IMR-90 (cell line): ENCODE data around the gene ZDHHC1. TPM values are rescaled to one million over a fixed set of nuclear protein-coding genes. Genes with fewer than 3 reads are reported as not detected.

ENCODE experiments used
- ATAC-seq: fragments of 200-7000 bp; cut with Tn5 transposase; 2 replicates; pipeline ENCODE4 v1.9.1; 2020; ENCODE audit warnings: low read depth, mild to moderate bottlenecking, moderate library complexity
- BruUV-seq: library from RNA; stranded (reverse); fragments of 400-500 nt; replicated peaks from 2 replicates; lab custom pipeline; 2021; lab: Mats Ljungman, UMichigan
- CTCF ChIA-PET: fragments of 300-600 bp; formaldehyde crosslinking; extraction: SDS; loops from one replicate; lab custom pipeline; 2021; ENCODE audit warnings: antibody characterized with exemption; lab: Yijun Ruan, JAX
- POLR2A ChIA-PET: fragments of 300-600 bp; sonication (Branson Sonifier 250); formaldehyde crosslinking; loops from one replicate; lab custom pipeline; 2022; ENCODE audit warnings: antibody characterized with exemption; ENCODE audit not compliant: unreplicated experiment; lab: Charles Lee
- DNase-seq: peaks from one replicate; pipeline ENCODE4 v3.0.0; 2013
- H2AFZ ChIP-seq: replicated peaks from 2 replicates; pipeline ENCODE3; 2013; ENCODE audit warnings: low read length, mild to moderate bottlenecking; ENCODE audit not compliant: poor library complexity
- H2AK5ac ChIP-seq: 2 replicates; pipeline ENCODE4 v1.6.1; 2013; ENCODE audit warnings: low read depth, low read length, inconsistent platforms
- H2AK9ac ChIP-seq: replicated peaks from 2 replicates; pipeline ENCODE3; 2013; ENCODE audit warnings: mild to moderate bottlenecking, low read depth, low read length, moderate library complexity; ENCODE audit not compliant: poor library complexity
- H2BK120ac ChIP-seq: 2 replicates; pipeline ENCODE4 v1.6.1; 2013; ENCODE audit warnings: low read depth, low read length, inconsistent platforms
- H2BK15ac ChIP-seq: 3 replicates; pipeline ENCODE4 v1.6.1; 2013; ENCODE audit warnings: low read depth, low read length, inconsistent platforms
- H2BK20ac ChIP-seq: 2 replicates; pipeline ENCODE4 v1.6.1; 2013; ENCODE audit warnings: low read depth, mild to moderate bottlenecking, inconsistent platforms, low read length, moderate library complexity
- H2BK5ac ChIP-seq: 2 replicates; pipeline ENCODE4 v1.6.1; 2013; ENCODE audit warnings: mild to moderate bottlenecking, low read depth, low read length, inconsistent platforms; ENCODE audit not compliant: poor library complexity, severe bottlenecking
- H3K14ac ChIP-seq: replicated peaks from 2 replicates; pipeline ENCODE4 v1.6.1; 2013; ENCODE audit warnings: low read depth, low read length, inconsistent platforms
- H3K18ac ChIP-seq: 2 replicates; pipeline ENCODE4 v1.6.1; 2013; ENCODE audit warnings: low read depth, low read length, control low read depth
- H3K23ac ChIP-seq: 2 replicates; pipeline ENCODE4 v1.6.1; 2013; ENCODE audit warnings: low read depth, low read length, inconsistent platforms
- H3K27ac ChIP-seq: 2 replicates; pipeline ENCODE4 v1.5.1; 2013; ENCODE audit warnings: mild to moderate bottlenecking, control low read depth, low read length; ENCODE audit not compliant: insufficient read depth
- H3K27me3 ChIP-seq: 2 replicates; pipeline ENCODE4 v1.6.1; 2013; ENCODE audit warnings: low read length; ENCODE audit not compliant: control insufficient read depth, insufficient read depth
- H3K36me3 ChIP-seq: 2 replicates; pipeline ENCODE4 v1.6.1; 2013; ENCODE audit warnings: low read length, mixed read lengths; ENCODE audit not compliant: control insufficient read depth, insufficient read depth
- H3K4ac ChIP-seq: 2 replicates; pipeline ENCODE4 v1.6.1; 2013; ENCODE audit warnings: low read depth, low read length, inconsistent platforms
- H3K4me1 ChIP-seq: 2 replicates; pipeline ENCODE4 v1.6.1; 2013; ENCODE audit warnings: low read length, mixed read lengths; ENCODE audit not compliant: control insufficient read depth, insufficient read depth
- H3K4me2 ChIP-seq: 2 replicates; pipeline ENCODE4 v1.6.1; 2013; ENCODE audit warnings: low read depth, mild to moderate bottlenecking, control low read depth, low read length, moderate library complexity
- H3K4me3 ChIP-seq: 2 replicates; pipeline ENCODE4 v1.5.1; 2013; ENCODE audit warnings: low read depth, mild to moderate bottlenecking, control low read depth, low read length, moderate library complexity; ENCODE audit not compliant: insufficient read depth
- H3K56ac ChIP-seq: 2 replicates; pipeline ENCODE4 v1.6.1; 2013; ENCODE audit warnings: low read length, inconsistent platforms; ENCODE audit not compliant: insufficient read depth; ENCODE audit errors: extremely low read depth
- H3K79me1 ChIP-seq, 2 experiments: 2 replicates each; pipeline ENCODE4 v1.6.1; 2013; ENCODE audit warnings: low read length in 2 of 2, inconsistent platforms in 1 of 2, low read depth in 1 of 2
- H3K9ac ChIP-seq: 2 replicates; pipeline ENCODE4 v1.6.1; 2013; ENCODE audit warnings: low read depth, low read length, control low read depth
- H3K9me1 ChIP-seq: 2 replicates; pipeline ENCODE4 v1.6.1; 2013; ENCODE audit warnings: low read length, inconsistent platforms; ENCODE audit not compliant: insufficient read depth
- H3K9me3 ChIP-seq: 2 replicates; pipeline ENCODE4 v1.6.1; 2013; ENCODE audit warnings: low read length; ENCODE audit not compliant: control insufficient read depth, insufficient read depth
- H4K20me1 ChIP-seq: 2 replicates; pipeline ENCODE4 v1.6.1; 2013; ENCODE audit warnings: low read length, inconsistent platforms; ENCODE audit not compliant: insufficient read depth
- H4K5ac ChIP-seq: 2 replicates; pipeline ENCODE4 v1.6.1; 2013; ENCODE audit warnings: mild to moderate bottlenecking, low read depth, low read length, control low read depth
- H4K8ac ChIP-seq, 2 experiments: 2 replicates each; pipeline ENCODE4 v1.6.1; 2013; ENCODE audit warnings: low read depth in 2 of 2, low read length in 2 of 2, control low read depth in 1 of 2, inconsistent platforms in 1 of 2
- H4K91ac ChIP-seq: 2 replicates; pipeline ENCODE4 v1.6.1; 2013; ENCODE audit warnings: low read depth, low read length, inconsistent platforms; ENCODE audit not compliant: insufficient read depth
- CEBPB ChIP-seq: IDR thresholded peaks from 2 replicates; pipeline ENCODE4 v1.6.1; 2012; ENCODE audit warnings: low read depth, low read length, improper control_type of control experiment
- CTCF ChIP-seq: conservative IDR thresholded peaks from 2 replicates; pipeline ENCODE4 v1.5.1; 2012; ENCODE audit warnings: mild to moderate bottlenecking, low read depth, low read length, improper control_type of control experiment
- MXI1 ChIP-seq: IDR thresholded peaks from 2 replicates; pipeline ENCODE4 v1.6.1; 2012; ENCODE audit warnings: low read depth, mild to moderate bottlenecking, low read length, moderate library complexity, borderline replicate concordance
- POLR2A ChIP-seq: IDR thresholded peaks from 2 replicates; pipeline ENCODE4 v1.6.1; 2012; ENCODE audit warnings: mild to moderate bottlenecking, low read depth, low read length
- RAD21 ChIP-seq: IDR thresholded peaks from 2 replicates; pipeline ENCODE4 v1.6.1; 2012; ENCODE audit warnings: low read length, improper control_type of control experiment
- WGBS, 2 experiments: methylation state at CpG; one replicate each; pipeline versions ENCODE4 v1.1.5 to v1.1.7; 2013; ENCODE audit warnings: missing lambda C conversion rate in 2 of 2; ENCODE audit not compliant: insufficient read length in 1 of 2; ENCODE audit errors: extremely low coverage in 2 of 2; 5-methylcytosine and 5-hydroxymethylcytosine counted together
- dilution Hi-C: fragments of 300-500 bp; cut with HindIII; formaldehyde crosslinking; loops from one replicate; pipeline ENCODE4 v1.14.3; 2018; ENCODE audit warnings: low sequenced_read_pairs; ENCODE audit not compliant: unreplicated experiment
- in situ Hi-C: fragments of 300-500 bp; cut with MboI; formaldehyde crosslinking; loops from 3 replicates; pipeline ENCODE4 v1.14.3; 2019; ENCODE audit warnings: low sequenced_read_pairs, inconsistent platforms, mixed read lengths
- intact Hi-C: fragments of 100-400 bp; cut with micrococcal nuclease; formaldehyde crosslinking; loops from 2 replicates; pipeline ENCODE4 v1.10.0; 2022
- polyA plus RNA-seq, 3 experiments: library from polyadenylated mRNA; depleted of rRNA; stranded (reverse); fragments of >200 nt; gene quantifications; 2 replicates each; pipeline ENCODE4 v1.2.3, GENCODE V29; 2012; ENCODE audit warnings: low replicate concordance in 1 of 3
- total RNA-seq: library from RNA; depleted of rRNA; stranded (reverse); fragments of >200 nt; gene quantifications from 2 replicates; pipeline ENCODE4 v1.2.3, GENCODE V29; 2012
- TF ChIP-seq, protein P1 (sequence below): fragments of 150-350 bp; IDR thresholded peaks from 2 replicates; pipeline ENCODE4 v1.6.1; 2017; ENCODE audit warnings: mild to moderate bottlenecking, antibody characterized with exemption, low read length, low read depth

ZDHHC1 gene
- total and polyA plus RNA-seq, 2 of the 4 experiments (the other 2 are of a cell fraction) = 2.0 to 5.9 TPM

- peaks cover 5% of the 10 kb centered on the region; the same call in 1 of the 2 replicates for H3K9me1 ChIP-seq
- TF ChIP-seq CTCF (no peak), RAD21 (no peak), POLR2A (no peak), CEBPB (peak; percentile 74), MXI1 (no peak)
- TF ChIP-seq, protein P1, sequence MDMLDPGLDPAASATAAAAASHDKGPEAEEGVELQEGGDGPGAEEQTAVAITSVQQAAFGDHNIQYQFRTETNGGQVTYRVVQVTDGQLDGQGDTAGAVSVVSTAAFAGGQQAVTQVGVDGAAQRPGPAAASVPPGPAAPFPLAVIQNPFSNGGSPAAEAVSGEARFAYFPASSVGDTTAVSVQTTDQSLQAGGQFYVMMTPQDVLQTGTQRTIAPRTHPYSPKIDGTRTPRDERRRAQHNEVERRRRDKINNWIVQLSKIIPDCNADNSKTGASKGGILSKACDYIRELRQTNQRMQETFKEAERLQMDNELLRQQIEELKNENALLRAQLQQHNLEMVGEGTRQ = no peak
- no peak overlapping the region for H2AK5ac ChIP-seq
- H3K14ac ChIP-seq = no peak overlapping the region
- H3K56ac ChIP-seq = no peak overlapping the region
- H2BK20ac ChIP-seq = no peak overlapping the region
- no peak overlapping the region for H3K4me3 ChIP-seq
- peak overlapping the region; percentile 14 for H2AFZ ChIP-seq
- BruUV-seq = TSS peak; percentile 95
- no peaks in the 10 kb centered on the region for H3K27me3 ChIP-seq
- H3K23ac ChIP-seq = no peak overlapping the region
- peaks cover 16% of the 10 kb centered on the region for H4K20me1 ChIP-seq
- CTCF ChIA-PET = interaction anchor here (0.9 kb wide), 1 partner anchor 9 kb away, joined by 3 read pairs; no protein-coding TSS in a partner anchor
- ATAC-seq (no peak), DNase-seq (no peak)
- no peak overlapping the region for H4K8ac ChIP-seq
- in situ Hi-C loops = no loop called here
- H3K9me3 ChIP-seq = no peaks in the 10 kb centered on the region
- WGBS, 2 experiments = 96% methylated on average over 9 of the region's 20 CpGs; no CpG with 5 or more reads in 1 of the 2 experiments
- peaks cover 39% of the 10 kb centered on the region for H3K36me3 ChIP-seq
- no peak overlapping the region for H2BK5ac ChIP-seq
- H4K5ac ChIP-seq = no peak overlapping the region
- no peak overlapping the region for H2BK120ac ChIP-seq
- no peak overlapping the region for H3K9ac ChIP-seq
- POLR2A ChIA-PET = no interaction called here
- peak overlapping the region; percentile 19 for H2AK9ac ChIP-seq
- intact Hi-C loops = no loop called here
- H3K4me1 ChIP-seq = peaks cover 9% of the 10 kb centered on the region; the same call in 1 of the 2 replicates
- dilution Hi-C loops = no loop called here
- no peak overlapping the region for H3K4me2 ChIP-seq
- H2BK15ac ChIP-seq = no peak overlapping the region
- peaks cover 0 to 15% of the 10 kb centered on the region in 2 experiments; a peak in 1 of 4 replicates for H3K79me1 ChIP-seq
- H4K91ac ChIP-seq = no peak overlapping the region
- H3K18ac ChIP-seq = no peak overlapping the region
- H3K4ac ChIP-seq = no peak overlapping the region
- no peak overlapping the region for H3K27ac ChIP-seq
These were observed 22.0 kb upstream of the ZDHHC1 start for GRCh38 chr16:67438098-67438791.
